Endodermal cell (in vitro differentiated cells): ENCODE measurements around the gene URB1. TPM values are rescaled to one million over a fixed set of nuclear protein-coding genes. Genes with fewer than 3 reads are reported as not detected.

Experiments used
- DNase-seq: peaks from one replicate; pipeline ENCODE4 v3.0.0-alpha.2; 2017
- H3K27ac ChIP-seq: 2 replicates; pipeline ENCODE4 v1.5.1; 2013; ENCODE audit warnings: mild to moderate bottlenecking, low read depth, low read length, moderate library complexity
- H3K27me3 ChIP-seq: 2 replicates; pipeline ENCODE4 v1.6.1; 2013; ENCODE audit warnings: mild to moderate bottlenecking, low read length, moderate library complexity; ENCODE audit not compliant: insufficient read depth, control insufficient read depth, poor library complexity, severe bottlenecking
- H3K36me3 ChIP-seq: 2 replicates; pipeline ENCODE4 v1.7.0; 2013; ENCODE audit warnings: mild to moderate bottlenecking, low read length, moderate library complexity; ENCODE audit not compliant: control insufficient read depth, insufficient read depth
- H3K4me1 ChIP-seq: one replicate; pipeline ENCODE4 v1.7.0; 2013; ENCODE audit warnings: low read length; ENCODE audit not compliant: control insufficient read depth, insufficient read depth
- H3K4me3 ChIP-seq: 2 replicates; pipeline ENCODE4 v1.5.1; 2013; ENCODE audit warnings: mild to moderate bottlenecking, low read length, moderate library complexity
- H3K9ac ChIP-seq: 2 replicates; pipeline ENCODE4 v1.6.1; 2013; ENCODE audit warnings: mild to moderate bottlenecking, low read length, moderate library complexity; ENCODE audit not compliant: poor library complexity, severe bottlenecking; ENCODE audit errors: extremely low read depth
- H3K9me3 ChIP-seq: 2 replicates; pipeline ENCODE4 v1.6.1; 2013; ENCODE audit warnings: mild to moderate bottlenecking, low read length, moderate library complexity; ENCODE audit not compliant: control insufficient read depth
- H3K27ac Mint-ChIP-seq: 2 replicates; pipeline ENCODE4 v1.8.0; 2020; ENCODE audit warnings: mixed read lengths
- H3K27me3 Mint-ChIP-seq: 2 replicates; pipeline ENCODE4 v1.8.0; 2021; ENCODE audit warnings: mild to moderate bottlenecking, mixed read lengths; ENCODE audit not compliant: insufficient read depth
- H3K36me3 Mint-ChIP-seq: 2 replicates; pipeline ENCODE4 v1.8.0; 2020; ENCODE audit warnings: low read depth, mixed read lengths
- H3K4me1 Mint-ChIP-seq: 2 replicates; pipeline ENCODE4 v1.8.0; 2020; ENCODE audit warnings: mixed read lengths
- H3K4me3 Mint-ChIP-seq: 2 replicates; pipeline ENCODE4 v1.8.0; 2020; ENCODE audit warnings: mild to moderate bottlenecking, moderate library complexity, mixed read lengths
- H3K9me3 Mint-ChIP-seq: 2 replicates; pipeline ENCODE4 v1.8.0; 2020; ENCODE audit warnings: mild to moderate bottlenecking, mixed read lengths
- CTCF ChIP-seq: fragments of 200-600 bp; sonication (generic); conservative IDR thresholded peaks from 2 replicates; pipeline ENCODE4 v1.5.0; 2021; ENCODE audit warnings: antibody characterized with exemption, mild to moderate bottlenecking
- WGBS, 2 experiments: methylation state at CpG; one replicate each; pipeline versions ENCODE4 v1.1.5 to v1.1.7; 2013; ENCODE audit warnings: missing lambda C conversion rate in 2 of 2, mixed read lengths in 1 of 2; ENCODE audit not compliant: insufficient coverage in 1 of 2, insufficient read length in 1 of 2; 5-methylcytosine and 5-hydroxymethylcytosine counted together
- total RNA-seq, 2 donors: library from RNA; stranded (reverse); fragmentation: NEBNext Ultra II Directional in 1 of 2; extraction: Animal tissue kit (Norgen Biotek cat#: 25700) in 1 of 2; gene quantifications; 2 replicates in 1 of 2; 3 replicates in 1 of 2; pipeline ENCODE4 v1.2.1, GENCODE V29; 2021

URB1 gene
- total RNA-seq, 2 donors from 2014 or later, result 9.4 to 14.0 TPM

- Mint-ChIP-seq H3K4me3 (no peak overlapping the region), H3K36me3 (no peaks in the 10 kb centered on the region), H3K4me1 (no peaks in the 10 kb centered on the region), H3K27ac (no peak overlapping the region), H3K9me3 (peaks cover 11% of the 10 kb centered on the region), H3K27me3 (peaks cover 16% of the 10 kb centered on the region)
- no peak for TF ChIP-seq CTCF
- H3K9ac ChIP-seq, result no peak overlapping the region
- H3K27me3 ChIP-seq, result no peaks in the 10 kb centered on the region
- H3K9me3 ChIP-seq, result peaks cover 11% of the 10 kb centered on the region
- H3K4me1 ChIP-seq, result no peaks in the 10 kb centered on the region
- WGBS, 2 experiments, result 85 to 90% methylated on average over 7 to 9 of the region's 9 CpGs
- no peak for DNase-seq
- H3K36me3 ChIP-seq, result no peaks in the 10 kb centered on the region
- H3K27ac ChIP-seq, result no peak overlapping the region
- H3K4me3 ChIP-seq, result no peak overlapping the region
These were observed 30.7 kb upstream of the URB1 start for GRCh38 chr21:32423320-32424190.

- H3K27me3 ChIP-seq, result no peaks in the 10 kb centered on the region
These were observed 29.3 kb upstream of the URB1 start for GRCh38 chr21:32422064-32422463.

GRCh38 chr21:32418146-32418545 is 25.3 kb upstream of the URB1 start:
- no peak for DNase-seq
- H3K36me3 Mint-ChIP-seq, result no peaks in the 10 kb centered on the region

More at GRCh38 chr21:32422064-32422463, 29.3 kb upstream of the URB1 start:
- H3K4me1 ChIP-seq, result no peaks in the 10 kb centered on the region
- WGBS, 2 experiments, result 98 to 100% methylated on average over 1 of the region's 2 CpGs
- Mint-ChIP-seq H3K4me1 (no peaks in the 10 kb centered on the region), H3K36me3 (no peaks in the 10 kb centered on the region), H3K27me3 (peaks cover 17% of the 10 kb centered on the region), H3K27ac (no peak overlapping the region), H3K9me3 (peaks cover 11% of the 10 kb centered on the region), H3K4me3 (no peak overlapping the region)
- no peak overlapping the region for H3K9ac ChIP-seq
- no peaks in the 10 kb centered on the region for H3K36me3 ChIP-seq
- no peak for TF ChIP-seq CTCF
- no peak overlapping the region for H3K27ac ChIP-seq
- no peak for DNase-seq
- H3K9me3 ChIP-seq, result peaks cover 11% of the 10 kb centered on the region
- H3K4me3 ChIP-seq, result no peak overlapping the region

More at GRCh38 chr21:32418146-32418545, 25.3 kb upstream of the URB1 start:
- H3K4me1 Mint-ChIP-seq, result peaks cover 1% of the 10 kb centered on the region
- peaks cover 9% of the 10 kb centered on the region for H3K9me3 Mint-ChIP-seq
- peaks cover 36% of the 10 kb centered on the region for H3K27me3 Mint-ChIP-seq
- H3K36me3 ChIP-seq, result no peaks in the 10 kb centered on the region
- H3K27me3 ChIP-seq, result peaks cover 29% of the 10 kb centered on the region
- H3K4me3 Mint-ChIP-seq, result no peak overlapping the region
- no peak for TF ChIP-seq CTCF
- no peak overlapping the region for H3K4me3 ChIP-seq
- no peaks in the 10 kb centered on the region for H3K4me1 ChIP-seq
- H3K27ac ChIP-seq, result no peak overlapping the region
- peaks cover 11% of the 10 kb centered on the region for H3K9me3 ChIP-seq
- no peak overlapping the region for H3K9ac ChIP-seq
- no peak overlapping the region for H3K27ac Mint-ChIP-seq
- 90 to 91% methylated on average over 4 of the region's 4 CpGs for WGBS, 2 experiments
